A673 (cell line): ENCODE results near the gene ACP1. TPM values are rescaled to one million over a fixed set of nuclear protein-coding genes. Genes with fewer than 3 reads are reported as not detected.

ENCODE experiments used
- BruUV-seq: library from RNA; stranded (reverse); fragments of 400-500 nt; replicated peaks from 2 replicates; lab custom pipeline; 2021; lab: Mats Ljungman, UMichigan
- CTCF ChIA-PET: fragments of 300-600 bp; sonication (Branson Sonifier 250); formaldehyde crosslinking; loops from one replicate; lab custom pipeline; 2022; ENCODE audit warnings: antibody characterized with exemption; lab: Charles Lee
- POLR2A ChIA-PET: fragments of 300-600 bp; sonication (Branson Sonifier 250); formaldehyde crosslinking; loops from one replicate; lab custom pipeline; 2022; ENCODE audit warnings: antibody characterized with exemption; ENCODE audit not compliant: low non-redundant PET; lab: Charles Lee
- DNase-seq: peaks from one replicate; pipeline ENCODE4 v3.0.0-alpha.2; 2015; ENCODE audit warnings: low spot score
- H3K27ac ChIP-seq: fragments of 200-600 bp; sonication (generic); 2 replicates; pipeline ENCODE4 v1.5.1; 2016; ENCODE audit warnings: mixed run types, low read depth, mild to moderate bottlenecking, mixed read lengths, antibody characterized with exemption, low read length; ENCODE audit not compliant: poor library complexity, severe bottlenecking
- H3K27me3 ChIP-seq: fragments of 200-600 bp; sonication (generic); replicated peaks from 2 replicates; pipeline ENCODE4 v1.6.1; 2017; ENCODE audit warnings: mixed run types, low read depth, mild to moderate bottlenecking, mixed read lengths, antibody characterized with exemption, low read length; ENCODE audit not compliant: insufficient read depth, poor library complexity
- H3K36me3 ChIP-seq: fragments of 200-600 bp; sonication (generic); 2 replicates; pipeline ENCODE4 v1.6.1; 2016; ENCODE audit warnings: mixed run types, mild to moderate bottlenecking, mixed read lengths, antibody characterized with exemption, low read length; ENCODE audit not compliant: insufficient read depth, poor library complexity, severe bottlenecking
- H3K4me1 ChIP-seq: fragments of 200-600 bp; sonication (generic); 2 replicates; pipeline ENCODE4 v1.6.1; 2017; ENCODE audit warnings: mixed run types, mild to moderate bottlenecking, mixed read lengths, antibody characterized with exemption, low read length; ENCODE audit not compliant: insufficient read depth, poor library complexity, severe bottlenecking
- H3K4me3 ChIP-seq: fragments of 200-600 bp; sonication (generic); 2 replicates; pipeline ENCODE4 v1.5.1; 2016; ENCODE audit warnings: low read depth, mixed run types, mild to moderate bottlenecking, mixed read lengths, low read length; ENCODE audit not compliant: poor library complexity, severe bottlenecking
- H3K9me3 ChIP-seq: fragments of 200-600 bp; sonication (generic); 2 replicates; pipeline ENCODE4 v1.6.1; 2016; ENCODE audit warnings: mixed run types, low read depth, mild to moderate bottlenecking, mixed read lengths, antibody characterized with exemption, low read length; ENCODE audit not compliant: poor library complexity, severe bottlenecking
- EZH2 ChIP-seq: fragments of 200-600 bp; sonication (generic); IDR thresholded peaks from 2 replicates; pipeline ENCODE4 v1.6.1; 2017; ENCODE audit warnings: borderline replicate concordance, low read depth, mild to moderate bottlenecking, mixed read lengths, antibody characterized with exemption, low read length; ENCODE audit not compliant: poor library complexity, severe bottlenecking
- intact Hi-C: fragments of 100-400 bp; cut with micrococcal nuclease; formaldehyde crosslinking; loops from one replicate; pipeline ENCODE4 v1.10.0; 2022; ENCODE audit not compliant: unreplicated experiment
- total RNA-seq: library from RNA; stranded (reverse); gene quantifications from 2 replicates; pipeline ENCODE4 v1.2.3, GENCODE V29; 2021
- TF ChIP-seq, protein P1 (sequence below): fragments of 300-800, 200-600 bp; sonication (generic); conservative IDR thresholded peaks from 2 replicates; pipeline ENCODE4 v1.5.1; 2017; ENCODE audit warnings: low read depth, mild to moderate bottlenecking, antibody characterized with exemption, low read length, moderate library complexity, mixed read lengths

ACP1 gene
- total RNA-seq, 1 experiment from 2014 or later = 161 TPM

DNA sequence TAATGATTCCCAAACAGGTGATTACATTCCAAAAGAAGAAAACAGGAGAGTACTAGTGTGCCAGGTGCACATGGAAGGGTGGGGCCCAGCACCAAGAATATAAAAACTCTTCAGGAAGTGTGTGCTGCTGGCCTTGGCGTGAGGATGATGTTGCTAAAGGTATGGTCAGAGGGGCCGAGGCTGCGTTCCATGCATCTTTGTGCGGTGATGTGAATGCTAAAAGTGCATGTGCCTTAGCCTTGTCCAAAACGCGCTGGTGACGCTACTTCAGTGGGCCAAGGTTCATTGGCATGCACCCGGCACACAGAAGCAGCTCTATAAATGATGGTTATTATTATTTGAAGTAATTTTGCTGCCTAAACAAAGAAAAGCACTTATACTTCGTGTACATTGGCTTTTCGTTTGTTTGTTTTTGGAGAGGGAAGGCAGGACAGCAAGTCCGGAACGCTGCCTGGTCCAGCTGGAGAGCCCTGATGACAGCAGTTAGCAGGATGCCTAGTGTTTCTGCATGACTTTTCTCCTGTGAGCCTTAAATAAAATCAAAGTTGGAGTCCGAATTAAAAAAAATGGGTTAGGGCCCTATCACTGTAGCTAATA, 20.2 kb downstream of the ACP1 start:
- peaks cover 32% of the 10 kb centered on the region for H3K27me3 ChIP-seq
- DNase-seq = no peak
- no peak overlapping the region for H3K27ac ChIP-seq
- H3K36me3 ChIP-seq = peaks cover 10% of the 10 kb centered on the region
- TF ChIP-seq, protein P1, sequence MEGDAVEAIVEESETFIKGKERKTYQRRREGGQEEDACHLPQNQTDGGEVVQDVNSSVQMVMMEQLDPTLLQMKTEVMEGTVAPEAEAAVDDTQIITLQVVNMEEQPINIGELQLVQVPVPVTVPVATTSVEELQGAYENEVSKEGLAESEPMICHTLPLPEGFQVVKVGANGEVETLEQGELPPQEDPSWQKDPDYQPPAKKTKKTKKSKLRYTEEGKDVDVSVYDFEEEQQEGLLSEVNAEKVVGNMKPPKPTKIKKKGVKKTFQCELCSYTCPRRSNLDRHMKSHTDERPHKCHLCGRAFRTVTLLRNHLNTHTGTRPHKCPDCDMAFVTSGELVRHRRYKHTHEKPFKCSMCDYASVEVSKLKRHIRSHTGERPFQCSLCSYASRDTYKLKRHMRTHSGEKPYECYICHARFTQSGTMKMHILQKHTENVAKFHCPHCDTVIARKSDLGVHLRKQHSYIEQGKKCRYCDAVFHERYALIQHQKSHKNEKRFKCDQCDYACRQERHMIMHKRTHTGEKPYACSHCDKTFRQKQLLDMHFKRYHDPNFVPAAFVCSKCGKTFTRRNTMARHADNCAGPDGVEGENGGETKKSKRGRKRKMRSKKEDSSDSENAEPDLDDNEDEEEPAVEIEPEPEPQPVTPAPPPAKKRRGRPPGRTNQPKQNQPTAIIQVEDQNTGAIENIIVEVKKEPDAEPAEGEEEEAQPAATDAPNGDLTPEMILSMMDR = no peak
- TF ChIP-seq EZH2 = no peak
- intact Hi-C loops = no loop called here
- POLR2A ChIA-PET = no interaction called here
- no peaks in the 10 kb centered on the region for H3K4me1 ChIP-seq
- TSS peak; percentile 10 for BruUV-seq
- no peaks in the 10 kb centered on the region for H3K9me3 ChIP-seq
- H3K4me3 ChIP-seq = no peak overlapping the region
- CTCF ChIA-PET = no interaction called here

DNA sequence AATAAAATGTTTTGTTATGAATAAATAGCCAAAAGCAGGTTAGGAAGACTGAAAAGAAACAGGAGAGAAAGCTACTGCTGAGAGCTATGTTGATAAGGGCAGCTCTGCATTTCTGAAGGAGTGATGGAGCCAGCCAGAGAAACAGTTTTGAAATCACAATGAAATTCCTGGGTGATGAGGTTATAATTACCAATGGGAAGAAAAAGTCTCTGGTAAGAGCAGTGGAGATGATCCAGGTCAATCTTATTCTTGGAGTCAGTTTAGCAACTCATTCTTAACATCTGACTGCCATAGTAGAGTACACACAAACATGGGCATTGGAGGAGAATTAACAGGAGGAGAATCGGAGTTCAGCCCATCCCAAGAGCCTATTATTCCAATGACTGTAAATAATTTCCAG, 20.8 kb downstream of the ACP1 start:
- ChIA-PET CTCF (no interaction called here), POLR2A (no interaction called here)
- Histone ChIP-seq H3K27ac (no peak overlapping the region), H3K36me3 (peaks cover 7% of the 10 kb centered on the region), H3K27me3 (peaks cover 37% of the 10 kb centered on the region), H3K9me3 (no peaks in the 10 kb centered on the region), H3K4me3 (no peak overlapping the region), H3K4me1 (no peaks in the 10 kb centered on the region)
- intact Hi-C loops = no loop called here
- TF ChIP-seq, protein P1 = no peak
- TF ChIP-seq EZH2 = no peak
- no TSS peak for BruUV-seq
- no peak for DNase-seq

DNA sequence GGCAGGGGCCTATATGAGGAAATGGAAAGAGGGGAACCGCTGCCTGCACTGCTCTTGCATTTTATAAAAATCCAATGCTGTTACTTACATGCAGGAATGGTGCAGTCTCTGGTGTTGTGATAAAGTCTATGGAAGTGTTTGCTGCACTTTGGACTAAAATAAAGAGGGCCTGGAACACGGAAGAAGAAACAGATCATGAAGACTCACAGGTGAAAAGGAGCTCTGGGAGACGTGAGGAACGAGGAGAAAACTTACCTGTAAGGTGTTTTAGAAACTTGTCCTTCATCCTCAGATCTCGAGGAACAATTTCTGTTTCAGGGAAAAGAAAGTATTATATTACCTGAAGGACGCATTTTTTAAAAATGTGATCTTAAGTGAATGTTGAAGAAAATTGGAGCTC, 21.3 kb downstream of the ACP1 start:
- CTCF ChIA-PET = no interaction called here
- intact Hi-C loops = no loop called here
- no peak overlapping the region for H3K27ac ChIP-seq
- H3K9me3 ChIP-seq = no peaks in the 10 kb centered on the region
- no TSS peak for BruUV-seq
- H3K36me3 ChIP-seq = peaks cover 7% of the 10 kb centered on the region
- H3K27me3 ChIP-seq = peaks cover 42% of the 10 kb centered on the region
- no peak overlapping the region for H3K4me3 ChIP-seq
- H3K4me1 ChIP-seq = no peaks in the 10 kb centered on the region
- POLR2A ChIA-PET = no interaction called here
- no peak for DNase-seq
- no peak for TF ChIP-seq EZH2
- TF ChIP-seq, protein P1 = no peak
